Posterior cingulate gyrus (tissue), 11 donors: ENCODE data around the gene RAP1GAP.

Experiments
- DNase-seq, 10 donors: peaks; one replicate each; pipeline versions ENCODE4 v3.0.0 to v3.0.0-alpha.2; 2020 to 2021; ENCODE audit warnings: mixed read lengths in 3 of 10
- intact Hi-C: fragments of 100-400 bp; cut with DNase I; formaldehyde crosslinking; loops from one replicate; pipeline ENCODE4 v1.15.1; 2023

The RAP1GAP gene

DNA sequence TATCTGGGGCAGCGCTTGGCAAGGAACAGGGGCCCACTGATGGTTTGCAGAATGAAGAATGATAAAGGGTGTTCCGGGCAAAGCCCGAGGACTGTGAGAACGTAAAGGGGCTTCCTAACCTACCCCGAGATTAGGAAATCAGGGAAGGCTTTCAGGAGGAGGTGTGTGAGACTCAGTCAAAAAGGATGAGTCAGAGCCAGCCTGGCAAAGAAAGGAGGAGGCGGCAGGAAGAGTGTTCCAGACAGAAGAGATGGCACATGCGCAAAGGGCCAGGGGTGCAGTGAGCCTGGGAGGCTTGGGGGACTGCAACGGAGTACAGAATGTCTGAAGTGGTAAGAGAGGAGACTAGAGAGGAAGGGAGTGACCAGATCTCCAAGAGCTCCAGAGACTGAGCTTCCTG, 70.3 kb downstream of the RAP1GAP start:
- intact Hi-C loops: no loop called here
- no peak for DNase-seq

DNA sequence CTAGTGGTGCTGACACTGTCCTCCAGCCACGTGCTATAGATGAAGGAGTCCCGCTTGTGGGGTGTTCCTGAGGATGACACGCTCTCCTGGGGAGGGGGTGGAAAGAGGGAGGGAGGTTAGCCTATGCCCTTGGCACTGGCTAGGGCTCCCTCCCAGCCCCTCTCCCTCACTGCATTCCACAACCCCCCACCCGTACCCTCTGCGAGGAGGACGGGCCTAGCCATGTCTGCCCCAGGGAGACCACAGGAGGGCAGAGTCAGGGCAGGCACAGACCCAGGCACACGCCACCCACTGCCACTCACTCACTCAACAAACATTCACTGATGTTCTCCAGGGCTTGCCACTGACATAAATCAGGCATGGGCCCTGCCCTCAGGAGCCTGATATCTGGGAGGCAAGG, 70.7 kb downstream of the RAP1GAP start:
- intact Hi-C loops: no loop called here

DNA sequence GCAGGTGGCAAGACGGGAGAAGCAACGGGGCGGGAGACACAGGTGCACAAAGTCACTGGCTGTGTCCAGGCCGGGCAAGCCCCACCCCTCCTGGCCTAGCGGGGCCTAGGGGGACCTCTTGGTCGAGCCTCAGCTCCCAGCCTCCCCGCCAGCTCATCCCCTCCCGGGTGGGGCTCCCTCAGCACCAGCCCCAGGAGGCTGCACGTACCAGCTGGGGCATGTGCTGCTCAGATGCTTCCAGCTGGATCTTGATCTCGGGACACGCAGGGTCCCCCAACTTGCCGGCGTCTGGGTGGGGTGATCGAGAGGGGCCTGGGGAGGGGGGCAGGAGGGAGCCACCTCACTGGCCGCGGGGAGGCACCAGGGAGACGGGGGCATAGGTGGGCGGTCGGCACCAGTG, 71.4 kb downstream of the RAP1GAP start:
- DNase-seq: no peak
- intact Hi-C loops: no loop called here

More for the DNA sequence above, 70.7 kb downstream of the RAP1GAP start:
- DNase-seq: no peak

DNA sequence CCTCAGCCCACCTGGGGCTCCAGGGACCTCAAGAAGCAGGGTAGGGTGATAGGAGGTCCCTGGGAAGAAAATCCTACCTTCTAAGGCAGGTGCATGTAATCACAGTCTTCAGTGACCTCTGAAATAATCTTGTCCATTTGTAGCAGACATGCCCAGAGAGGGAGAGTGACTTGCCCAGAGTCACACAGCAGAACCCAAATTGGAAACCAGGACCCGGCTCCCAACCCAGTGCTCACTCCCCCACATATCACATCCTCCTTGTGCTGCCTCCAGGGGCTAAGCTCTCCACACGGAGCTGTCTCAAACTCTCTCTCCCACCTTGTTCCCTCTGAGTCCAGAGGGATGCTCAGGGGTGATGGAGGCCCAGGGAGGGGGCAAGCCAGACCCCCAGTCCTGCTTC, 72.5 kb downstream of the RAP1GAP start:
- intact Hi-C loops: no loop called here

DNA sequence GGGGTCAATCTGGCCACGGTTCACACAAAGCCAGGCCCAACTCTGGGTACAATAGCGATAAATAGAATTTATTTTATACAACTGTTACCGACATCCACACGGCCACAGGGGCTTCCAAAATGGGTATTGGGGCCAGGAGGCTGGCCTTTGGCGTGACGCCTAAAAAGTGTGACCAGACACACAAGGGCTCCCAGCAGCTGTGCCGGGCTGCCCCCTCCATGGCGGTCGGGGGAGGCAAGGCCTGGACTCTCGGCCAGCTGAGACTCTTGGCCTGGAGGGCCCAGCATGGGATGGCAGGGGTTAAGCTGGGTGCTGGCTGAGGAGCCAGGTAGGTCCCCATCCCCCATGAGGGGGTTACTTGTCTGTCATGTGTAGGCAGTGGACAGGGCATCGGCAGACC, 73.0 kb downstream of the RAP1GAP start:
- no peak for DNase-seq
- intact Hi-C loops: no loop called here

More for the DNA sequence above, 72.5 kb downstream of the RAP1GAP start:
- no peak for DNase-seq

DNA sequence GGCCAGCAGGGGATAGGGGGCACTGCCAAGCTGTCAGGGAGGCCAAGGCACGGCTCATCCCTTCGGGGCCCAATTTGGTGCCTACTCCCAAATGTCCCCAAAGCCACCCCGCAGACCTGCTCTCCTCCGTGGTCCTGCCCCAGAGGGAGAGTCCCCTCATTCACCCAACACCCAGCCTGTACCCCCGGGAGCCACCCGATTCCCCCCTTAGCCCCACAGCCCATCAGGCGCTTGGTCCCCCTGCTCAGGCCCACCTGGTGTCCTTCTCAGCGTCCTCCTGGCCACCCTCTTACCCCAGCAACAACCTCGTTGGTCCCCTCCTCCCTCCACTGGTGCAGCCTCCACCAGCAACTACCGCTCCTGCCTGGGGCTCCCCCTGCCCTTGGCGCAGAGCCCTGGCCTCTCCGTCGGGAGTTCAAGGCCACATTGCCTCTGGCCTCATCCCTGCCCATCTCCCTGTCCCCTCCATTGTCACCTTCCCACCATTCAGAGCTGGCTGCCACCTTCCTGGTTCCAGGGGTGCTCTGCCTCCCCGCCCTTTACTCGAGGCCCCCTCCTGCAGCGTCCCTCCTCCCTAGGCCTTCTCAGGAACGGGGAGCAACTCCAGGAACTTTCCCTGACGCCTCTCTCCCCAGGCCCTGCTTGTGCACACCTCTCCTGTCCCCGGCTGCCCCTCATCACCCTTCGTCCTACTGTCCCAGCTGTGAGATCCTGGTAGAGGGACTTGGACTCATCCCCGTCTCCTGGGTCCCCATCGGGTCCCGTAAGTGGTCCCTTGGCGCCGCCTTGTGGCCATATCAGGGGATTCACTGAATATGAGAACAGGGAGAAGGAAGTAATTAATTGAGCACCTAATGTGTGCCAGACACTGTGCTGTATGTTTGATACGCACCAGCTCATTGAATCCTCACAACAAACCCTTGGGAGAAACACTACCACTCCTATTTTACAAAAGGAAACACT, 73.9 kb downstream of the RAP1GAP start:
- intact Hi-C loops: loop anchor here (5.0 kb wide), 1 partner anchor 88 kb away; the partner anchor contains the start of gene ALPL
- peak in 7 of 10 donors; percentile 55 to 94 (median 73) for DNase-seq

DNA sequence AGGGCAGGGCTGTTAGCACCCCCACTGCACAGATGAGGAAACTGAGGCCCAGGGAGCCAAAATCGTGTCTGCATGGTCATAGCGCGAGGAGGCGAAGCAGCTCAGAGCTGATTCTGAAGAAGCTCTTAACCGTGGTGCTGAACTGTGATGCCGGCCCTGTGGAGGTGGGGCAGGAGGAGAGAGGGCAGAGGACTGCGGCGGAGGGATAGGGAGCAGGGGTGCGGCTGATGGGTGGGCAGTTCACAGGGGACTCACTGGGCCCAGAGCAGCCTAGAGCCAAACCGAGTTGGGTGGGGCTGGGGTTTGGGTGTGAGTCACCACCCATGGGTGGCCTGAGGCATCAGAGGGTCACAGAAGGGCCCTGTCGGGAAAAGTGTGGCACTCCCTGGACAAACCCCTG, 74.7 kb downstream of the RAP1GAP start:
- intact Hi-C loops: loop anchor here (5.0 kb wide), 1 partner anchor 87 kb away; the partner anchor contains the start of gene ALPL
- no peak for DNase-seq

DNA sequence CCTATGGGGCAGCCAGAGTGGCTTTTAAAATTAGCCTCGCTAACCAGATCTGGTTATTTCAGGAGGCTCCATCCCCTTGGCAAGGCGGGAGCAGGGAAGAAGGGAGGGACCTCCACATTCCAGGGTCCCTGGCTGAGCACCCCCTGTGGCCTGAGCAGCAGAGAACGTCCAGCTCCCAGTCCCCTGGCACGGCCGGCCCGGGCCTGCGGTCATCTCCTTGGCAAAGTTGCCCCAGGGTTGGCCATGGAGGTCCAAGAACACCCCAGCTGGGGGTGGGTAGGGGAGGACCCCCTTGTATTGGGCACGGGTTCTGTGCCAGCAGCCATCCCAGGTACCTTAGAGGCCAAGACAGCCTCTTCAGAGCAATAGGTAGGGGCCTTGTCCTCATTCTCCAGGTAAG, 75.9 kb downstream of the RAP1GAP start:
- DNase-seq: no peak
- intact Hi-C loops: loop anchor here (5.0 kb wide), 1 partner anchor 86 kb away; the partner anchor contains the start of gene ALPL

DNA sequence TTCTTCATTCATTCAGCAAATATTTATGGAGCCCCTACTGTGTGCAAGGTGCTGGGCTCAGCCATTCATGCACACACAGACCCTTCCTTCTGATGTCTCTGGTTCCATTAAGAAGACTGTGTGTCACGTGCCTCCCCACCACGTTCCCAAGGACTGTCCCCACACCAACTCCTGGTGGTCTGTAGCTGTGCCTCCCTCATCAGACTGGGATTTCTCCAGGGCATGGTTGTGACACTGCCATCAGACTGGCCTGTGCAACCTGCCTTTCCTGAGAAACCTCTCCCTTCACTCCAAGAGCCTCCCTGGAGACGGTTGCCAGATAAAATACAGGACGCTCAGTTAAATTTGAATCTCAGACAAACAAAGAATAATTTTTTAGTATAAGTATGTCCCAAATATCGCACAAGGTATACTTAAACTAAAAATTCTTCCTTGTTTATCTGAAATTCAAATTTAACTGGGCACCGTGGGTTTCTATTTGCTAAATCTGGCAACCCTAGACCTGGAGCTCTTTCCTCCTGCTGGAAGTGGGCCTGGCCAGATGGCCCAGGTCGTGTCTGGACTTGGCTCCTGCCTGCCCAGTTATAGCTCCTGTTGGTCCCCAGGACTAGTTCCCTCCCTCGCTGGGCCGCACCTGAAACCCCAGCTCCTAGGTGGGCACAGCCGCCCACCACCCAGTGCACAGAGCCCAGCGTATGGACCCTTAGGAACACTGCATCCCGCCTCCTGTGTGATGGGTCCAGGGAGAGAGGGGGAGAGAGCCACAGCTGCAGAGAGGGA, 76.9 kb downstream of the RAP1GAP start:
- DNase-seq: no peak
- intact Hi-C loops: loop anchor here (5.0 kb wide), 1 partner anchor 85 kb away; the partner anchor contains the start of gene ALPL

DNA sequence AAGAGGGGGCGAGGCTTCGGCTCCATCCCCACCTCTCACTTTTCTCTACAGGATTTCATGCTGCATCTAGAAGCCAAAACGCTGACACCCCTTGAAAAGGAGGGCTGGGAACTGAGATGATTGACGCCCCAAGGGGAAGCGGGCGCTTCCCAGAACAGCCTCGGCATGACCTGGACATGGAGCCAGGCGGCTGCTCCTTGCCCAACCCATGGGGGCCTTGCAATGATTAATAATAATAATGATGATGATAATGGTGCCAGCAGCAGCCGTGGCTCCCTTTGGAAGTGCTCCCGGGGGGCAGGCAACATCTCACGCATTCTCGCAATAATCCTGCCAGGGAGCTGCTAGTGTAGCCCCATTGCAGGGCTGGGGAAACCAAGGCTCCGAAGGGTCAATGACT, 78.2 kb downstream of the RAP1GAP start:
- intact Hi-C loops: loop anchor here (5.0 kb wide), 1 partner anchor 84 kb away; the partner anchor contains the start of gene ALPL
- no peak for DNase-seq

DNA sequence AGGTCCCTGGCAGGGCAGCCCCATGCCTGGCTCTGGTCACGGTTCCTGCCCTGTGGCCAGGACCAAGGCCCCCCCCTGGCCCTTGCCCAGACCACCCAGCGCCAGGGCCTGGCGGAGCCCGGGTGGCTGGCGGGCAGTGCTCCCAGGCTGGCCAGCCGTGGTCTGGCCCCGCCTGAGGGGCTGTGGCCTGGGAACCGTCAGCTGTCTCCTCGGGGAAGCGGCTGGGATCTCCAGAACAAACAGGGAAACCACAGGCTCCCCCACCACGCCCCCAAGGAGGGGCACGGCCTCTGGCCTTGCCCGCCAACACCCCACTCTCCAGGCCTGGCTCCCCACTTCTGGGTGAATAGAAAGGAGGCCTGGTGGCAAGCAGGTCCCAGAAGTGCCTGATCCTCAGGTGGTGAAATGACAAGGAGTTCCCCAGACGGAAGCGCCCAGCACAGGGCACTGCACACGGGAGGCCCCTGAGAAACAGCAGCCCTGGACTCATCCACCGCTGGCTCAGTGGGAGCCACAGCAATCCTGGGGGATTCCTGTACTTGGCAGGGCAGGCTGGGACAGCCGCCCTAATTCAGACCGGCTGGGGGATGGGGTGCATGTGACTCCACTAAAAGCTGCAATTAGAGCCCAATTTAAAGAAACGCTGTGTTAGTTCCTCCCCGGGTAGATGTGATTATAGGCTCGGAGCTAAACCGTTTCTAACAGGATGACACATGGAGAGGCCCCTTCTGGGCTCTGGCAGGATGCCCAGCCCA, 78.9 kb downstream of the RAP1GAP start:
- DNase-seq: peak in 1 of 10 donors; percentile 46
- intact Hi-C loops: loop anchor here (5.0 kb wide), 1 partner anchor 83 kb away; the partner anchor contains the start of gene ALPL

DNA sequence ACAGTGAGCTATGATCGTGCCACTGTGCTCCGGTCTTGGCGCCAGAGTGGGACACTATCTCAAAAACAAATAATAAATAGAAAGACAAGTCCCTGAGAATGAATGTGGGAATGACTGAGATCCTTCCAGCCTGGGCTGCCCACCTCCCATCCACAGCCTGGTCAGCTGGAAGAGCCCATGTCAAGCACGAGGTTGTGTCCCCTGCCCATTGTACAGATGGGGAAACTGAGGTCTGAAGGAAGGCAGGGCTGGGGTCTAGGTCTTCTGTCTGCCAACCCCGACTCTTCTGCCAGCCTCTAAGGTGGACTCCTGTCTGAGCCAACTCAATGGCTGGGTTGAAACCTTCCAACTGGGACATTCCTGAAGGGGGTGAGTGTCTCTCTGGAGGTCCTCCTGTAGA, 79.5 kb downstream of the RAP1GAP start:
- no peak for DNase-seq
- intact Hi-C loops: loop anchor here (5.0 kb wide), 1 partner anchor 82 kb away; the partner anchor contains the start of gene ALPL

DNA sequence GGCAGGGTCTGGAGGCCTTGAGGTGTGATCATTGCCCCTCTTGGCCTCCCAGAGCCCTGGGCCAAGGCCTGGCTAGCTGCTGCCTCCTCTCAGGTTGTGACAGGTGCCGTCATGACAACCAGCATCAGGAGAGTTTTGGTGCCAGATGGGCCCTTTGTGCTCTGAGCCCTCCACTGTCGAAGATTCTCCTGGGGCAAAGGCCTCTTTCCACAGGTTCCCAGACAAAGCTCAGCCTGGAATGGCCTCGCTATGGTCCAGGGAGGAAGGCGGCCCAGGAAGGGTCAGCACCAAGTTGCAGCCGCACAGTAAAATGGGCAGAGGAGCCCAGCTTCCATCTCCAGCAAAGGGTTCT, 81.6 kb downstream of the RAP1GAP start:
- DNase-seq: no peak
- intact Hi-C loops: no loop called here

DNA sequence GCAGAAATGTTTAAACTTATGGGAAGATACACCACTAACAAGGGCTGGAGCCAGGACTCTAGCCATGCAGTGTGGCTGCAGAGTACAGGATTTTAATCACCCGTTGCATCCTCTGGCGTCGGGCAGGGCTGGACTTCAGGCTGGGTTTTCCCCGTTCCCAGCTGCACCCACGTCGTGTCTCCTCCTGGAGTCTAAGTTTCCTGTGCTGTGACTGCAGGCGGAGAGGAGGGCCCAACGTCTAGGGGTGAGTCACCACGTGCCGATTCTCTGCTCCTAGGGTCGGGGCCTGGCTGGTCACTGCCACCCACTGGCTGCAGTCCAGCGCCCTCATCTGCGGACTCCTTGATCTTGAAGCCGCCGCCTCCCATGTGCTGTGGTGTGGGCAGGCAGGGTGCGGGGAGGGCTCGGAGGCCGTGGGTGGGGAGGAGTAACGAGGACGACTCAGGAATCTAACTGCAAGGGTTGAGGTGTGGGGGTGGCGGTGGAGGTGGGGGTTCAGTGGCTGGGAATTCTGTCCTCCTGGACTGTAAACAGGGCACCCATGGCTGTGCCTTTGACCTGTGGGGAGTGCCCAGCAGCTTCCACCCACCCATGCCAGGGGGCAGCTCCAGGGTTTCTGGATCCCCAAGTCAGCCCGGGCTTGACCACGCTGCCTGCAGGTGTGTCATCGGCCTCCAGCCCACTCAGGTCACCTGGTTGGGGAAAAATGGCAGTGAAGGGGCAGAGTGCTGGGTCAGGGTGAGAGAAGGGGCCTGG, 82.1 kb downstream of the RAP1GAP start:
- no peak for DNase-seq
- intact Hi-C loops: no loop called here

DNA sequence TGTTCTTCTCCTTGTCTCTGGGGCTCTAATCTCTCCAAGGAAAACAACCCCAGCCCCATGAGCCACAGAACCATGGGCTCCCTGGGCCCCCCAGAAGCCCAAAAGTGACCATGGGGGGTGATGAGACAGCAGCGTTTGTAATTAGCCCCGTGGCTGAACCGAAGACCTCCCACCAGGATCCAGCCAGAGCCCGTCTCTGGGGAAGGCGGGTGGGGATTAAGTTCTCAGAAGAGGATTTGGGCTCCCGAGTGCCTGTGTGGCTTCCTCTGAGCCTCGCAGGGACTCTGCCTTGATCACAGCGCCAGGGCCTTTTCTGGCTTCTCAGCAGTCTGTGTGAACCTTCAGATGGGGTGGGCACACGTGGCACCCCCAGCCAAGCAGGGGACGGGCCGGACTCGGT, 82.9 kb downstream of the RAP1GAP start:
- intact Hi-C loops: no loop called here
- no peak for DNase-seq

DNA sequence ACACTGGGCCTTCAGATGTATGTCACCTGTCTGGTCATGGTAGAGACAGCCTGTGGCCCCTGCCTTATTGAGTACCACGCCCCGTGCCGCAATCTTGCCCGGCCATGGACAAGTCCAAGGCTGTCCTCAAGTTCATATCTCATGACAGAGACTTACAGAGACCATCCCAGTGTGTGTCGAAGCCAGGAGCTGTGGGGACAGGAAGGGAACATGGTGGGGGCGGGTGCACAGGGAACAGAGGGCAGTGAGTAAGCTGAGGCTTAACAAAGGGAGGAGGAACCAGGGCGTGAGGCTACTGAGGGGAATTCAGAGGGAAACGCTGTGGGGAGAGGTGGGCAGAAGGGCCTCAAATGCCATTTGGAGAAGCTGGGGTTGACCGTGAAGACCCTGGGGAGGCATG, 84.1 kb downstream of the RAP1GAP start:
- DNase-seq: no peak
- intact Hi-C loops: no loop called here

DNA sequence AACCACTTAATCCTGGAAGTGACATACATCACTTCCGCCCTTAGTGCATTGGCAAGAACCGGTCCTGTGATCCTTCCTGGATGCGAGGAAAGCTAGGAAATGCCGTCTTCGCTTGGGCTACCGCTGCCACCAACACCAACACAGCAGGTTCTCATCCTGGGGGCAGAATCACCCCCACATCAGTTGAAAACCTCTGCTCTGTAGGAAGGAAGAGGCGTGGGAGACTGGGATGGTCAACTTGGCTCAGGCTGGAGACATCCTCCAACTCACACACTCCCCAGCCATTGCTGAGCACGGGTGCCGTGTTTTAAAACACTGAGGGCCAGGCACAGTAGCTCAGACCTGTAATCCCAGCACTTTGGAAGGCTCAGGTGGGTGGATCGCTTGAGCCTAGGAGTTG, 85.1 kb downstream of the RAP1GAP start:
- DNase-seq: no peak
- intact Hi-C loops: no loop called here

DNA sequence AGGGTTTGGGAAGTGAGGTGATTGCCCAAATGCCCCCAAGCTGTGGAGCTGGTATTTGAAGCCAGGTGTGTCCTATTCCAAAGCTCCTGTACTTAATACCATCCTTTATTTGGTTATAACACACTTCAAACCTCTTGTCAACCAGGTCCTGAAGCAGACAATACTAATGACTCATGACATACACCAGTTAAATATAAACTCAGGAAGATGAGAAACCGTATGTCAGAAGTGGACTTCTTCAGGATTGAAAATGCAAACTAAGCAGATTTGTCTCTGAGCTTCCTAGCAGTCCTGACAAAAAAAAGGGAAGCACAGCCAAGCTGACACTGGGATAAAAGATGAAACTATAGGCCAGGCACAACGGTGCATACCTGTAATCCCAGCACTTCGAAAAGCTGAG, 89.4 kb downstream of the RAP1GAP start:
- no peak for DNase-seq
- intact Hi-C loops: no loop called here

DNA sequence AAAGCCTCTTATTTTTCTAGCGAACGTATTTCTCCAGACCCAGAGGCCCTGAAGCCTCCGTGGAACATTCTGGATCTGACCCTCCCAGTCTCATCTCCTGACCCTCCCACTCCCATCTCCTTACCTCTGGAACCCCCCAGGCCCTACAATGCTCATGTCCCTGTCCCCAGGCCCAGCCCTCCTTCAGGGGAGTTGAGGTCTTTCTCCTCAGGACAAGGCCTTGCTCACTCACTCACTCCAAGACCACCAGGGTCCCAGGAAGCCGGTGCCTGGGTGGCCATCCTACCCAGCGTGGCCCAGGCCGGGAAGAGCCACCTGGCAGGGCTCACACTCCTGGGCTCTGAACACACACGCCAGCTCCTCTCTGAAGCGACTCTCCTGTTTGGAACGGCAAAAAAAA, 91.2 kb downstream of the RAP1GAP start:
- DNase-seq: no peak
- intact Hi-C loops: no loop called here

DNA sequence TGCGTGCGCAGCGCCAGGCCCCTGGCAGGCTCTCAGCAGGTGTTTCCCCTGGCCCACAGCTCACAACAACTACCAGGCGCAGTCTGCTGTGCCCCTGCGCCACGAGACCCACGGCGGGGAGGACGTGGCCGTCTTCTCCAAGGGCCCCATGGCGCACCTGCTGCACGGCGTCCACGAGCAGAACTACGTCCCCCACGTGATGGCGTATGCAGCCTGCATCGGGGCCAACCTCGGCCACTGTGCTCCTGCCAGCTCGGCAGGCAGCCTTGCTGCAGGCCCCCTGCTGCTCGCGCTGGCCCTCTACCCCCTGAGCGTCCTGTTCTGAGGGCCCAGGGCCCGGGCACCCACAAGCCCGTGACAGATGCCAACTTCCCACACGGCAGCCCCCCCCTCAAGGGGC, 91.8 kb downstream of the RAP1GAP start:
- intact Hi-C loops: no loop called here
- no peak for DNase-seq
